ENCODE results near the gene FLNB. TPM values are rescaled to one million over a fixed set of nuclear protein-coding genes. Genes with fewer than 3 reads are reported as not detected.

Gene FLNB
- total and polyA plus RNA-seq, 2 of the 8 experiments (the other 6 are each of a cell fraction or from before 2014, with no cell fraction given) = 72.3 to 118 TPM

GRCh38 chr3:58200121-58200709 lies 192.0 kb downstream of the FLNB start:
- Histone ChIP-seq H3K4ac (replicated peaks; ENCODE audit: insufficient read length, low read depth, low read length) (no peak overlapping the region), H3K4me3 (ENCODE audit: extremely low read depth in 1 of 4, insufficient read depth in 2 of 4, low read depth in 3 of 4, low read length in 4 of 4) (no peak overlapping the region), H2BK20ac (ENCODE audit: low read length) (no peak overlapping the region), H4K5ac (ENCODE audit: insufficient read length, low read depth, low read length) (no peak overlapping the region), H3K56ac (replicated peaks; ENCODE audit: insufficient read length, low read depth, low read length) (no peak overlapping the region), H3K4me1 (replicated peaks in 1 of 4; ENCODE audit: control insufficient read depth in 3 of 4, insufficient read depth in 4 of 4, low read length in 3 of 4) (no peaks in the 10 kb centered on the region), H3K23ac (ENCODE audit: insufficient read length) (no peak overlapping the region), H3K23me2 (ENCODE audit: low read depth, low read length) (no peaks in the 10 kb centered on the region), H3K14ac (ENCODE audit: insufficient read length) (no peak overlapping the region), H2BK5ac (ENCODE audit: low read depth, low read length) (no peak overlapping the region), H2BK12ac (ENCODE audit: low read depth, low read length) (no peak overlapping the region), H3K27ac (ENCODE audit: low read depth, low read length) (no peak overlapping the region), H3K9ac (replicated peaks in 1 of 4; ENCODE audit: extremely low read depth in 1 of 4, low read depth in 3 of 4, low read length in 3 of 4) (no peak overlapping the region), H3K9me3 (ENCODE audit: insufficient read depth in 2 of 2, low read depth in 1 of 2, low read length in 1 of 2) (no peaks in the 10 kb centered on the region), H3K79me2 (ENCODE audit: control insufficient read depth in 1 of 2, insufficient read depth in 2 of 2, low read length in 2 of 2) (no peaks in the 10 kb centered on the region), H2BK15ac (ENCODE audit: low read length) (no peak overlapping the region), H3K27me3 (replicated peaks in 1 of 4; ENCODE audit: control insufficient read depth in 3 of 4, extremely low read depth in 1 of 4, insufficient read depth in 3 of 4, low read length in 3 of 4) (no peaks in the 10 kb centered on the region), H3K79me1 (ENCODE audit: low read depth, low read length) (no peaks in the 10 kb centered on the region), H4K20me1 (replicated peaks in 1 of 2; ENCODE audit: control insufficient read depth in 1 of 2, insufficient read depth in 2 of 2, low read length in 2 of 2) (no peaks in the 10 kb centered on the region), H2BK120ac (replicated peaks; ENCODE audit: low read depth, low read length) (no peak overlapping the region), H2AFZ (ENCODE audit: low read length) (no peak overlapping the region), H2AK5ac (ENCODE audit: low read depth, low read length) (no peak overlapping the region), H3K36me3 (ENCODE audit: control insufficient read depth in 2 of 4, insufficient read depth in 4 of 4, low read length in 3 of 4) (no peaks in the 10 kb centered on the region), H4K91ac (replicated peaks; ENCODE audit: insufficient read length, low read length) (no peak overlapping the region), H3K4me2 (ENCODE audit: insufficient read depth in 1 of 2, low read depth in 2 of 2, low read length in 2 of 2) (no peak overlapping the region), H4K8ac (ENCODE audit: extremely low read depth, insufficient read depth, low read length) (no peak overlapping the region), H3K18ac (ENCODE audit: extremely low read depth, low read length) (no peak overlapping the region)
- CTCF ChIA-PET (ENCODE audit: partially characterized antibody) = interaction anchor here (0.6 to 1.9 kb wide), 9 partner anchors 12 to 102 kb away, joined by 3 to 11 read pairs (median 4); no protein-coding TSS in a partner anchor
- FAIRE-seq (no peak), DNase-seq (ENCODE audit: low read depth in 1 of 2, low spot score in 2 of 2) (no peak)
- no peak for TF ChIP-seq RAD21 (IDR thresholded peaks at IDR 0.05 in 1 of 2, conservative IDR thresholded peaks at IDR 0.05 in 1 of 2; ENCODE audit: low read depth in 2 of 2, low read length in 2 of 2)
- TF ChIP-seq, protein P1, sequence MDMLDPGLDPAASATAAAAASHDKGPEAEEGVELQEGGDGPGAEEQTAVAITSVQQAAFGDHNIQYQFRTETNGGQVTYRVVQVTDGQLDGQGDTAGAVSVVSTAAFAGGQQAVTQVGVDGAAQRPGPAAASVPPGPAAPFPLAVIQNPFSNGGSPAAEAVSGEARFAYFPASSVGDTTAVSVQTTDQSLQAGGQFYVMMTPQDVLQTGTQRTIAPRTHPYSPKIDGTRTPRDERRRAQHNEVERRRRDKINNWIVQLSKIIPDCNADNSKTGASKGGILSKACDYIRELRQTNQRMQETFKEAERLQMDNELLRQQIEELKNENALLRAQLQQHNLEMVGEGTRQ (IDR thresholded peaks at IDR 0.05; ENCODE audit: low read length) = no peak
- POLR2A ChIA-PET (ENCODE audit: partially characterized antibody) = no interaction called here
